GM06990 (cell line): ENCODE results near the gene SLC7A14.
"Not testable (repeated sequence)": the region's sequence is repeated elsewhere in the genome, so short reads cannot be mapped to it uniquely, and the experiment has no call there.

ENCODE experiments used
- DNase-seq: peaks from one replicate; pipeline ENCODE4 v3.0.0-alpha.2; 2011; ENCODE audit not compliant: insufficient read length; ENCODE audit errors: extremely low read depth
- H3K27me3 ChIP-seq: replicated peaks from 2 replicates; pipeline ENCODE4 v1.6.0; 2011; ENCODE audit warnings: low read length; ENCODE audit not compliant: control insufficient read depth, insufficient read depth
- H3K36me3 ChIP-seq: 2 replicates; pipeline ENCODE4 v1.5.1; 2011; ENCODE audit warnings: low read length; ENCODE audit not compliant: control insufficient read depth, insufficient read depth
- H3K4me3 ChIP-seq: replicated peaks from 2 replicates; pipeline ENCODE4 v1.5.1; 2011; ENCODE audit warnings: low read depth, mild to moderate bottlenecking, control low read depth, low read length
- CTCF ChIP-seq: IDR thresholded peaks from 2 replicates; pipeline ENCODE4 v1.5.1; 2011; ENCODE audit warnings: low read length, control low read depth, mild to moderate bottlenecking, inconsistent platforms; ENCODE audit not compliant: insufficient read depth, poor library complexity, severe bottlenecking

SLC7A14 gene

GRCh38 chr3:170589113-170589512 is 3.2 kb upstream of the SLC7A14 start:
- no peaks in the 10 kb centered on the region for H3K36me3 ChIP-seq
- TF ChIP-seq CTCF = no peak
- no peak for DNase-seq
- peaks cover 1% of the 10 kb centered on the region for H3K27me3 ChIP-seq
- H3K4me3 ChIP-seq = no peak overlapping the region

DNA sequence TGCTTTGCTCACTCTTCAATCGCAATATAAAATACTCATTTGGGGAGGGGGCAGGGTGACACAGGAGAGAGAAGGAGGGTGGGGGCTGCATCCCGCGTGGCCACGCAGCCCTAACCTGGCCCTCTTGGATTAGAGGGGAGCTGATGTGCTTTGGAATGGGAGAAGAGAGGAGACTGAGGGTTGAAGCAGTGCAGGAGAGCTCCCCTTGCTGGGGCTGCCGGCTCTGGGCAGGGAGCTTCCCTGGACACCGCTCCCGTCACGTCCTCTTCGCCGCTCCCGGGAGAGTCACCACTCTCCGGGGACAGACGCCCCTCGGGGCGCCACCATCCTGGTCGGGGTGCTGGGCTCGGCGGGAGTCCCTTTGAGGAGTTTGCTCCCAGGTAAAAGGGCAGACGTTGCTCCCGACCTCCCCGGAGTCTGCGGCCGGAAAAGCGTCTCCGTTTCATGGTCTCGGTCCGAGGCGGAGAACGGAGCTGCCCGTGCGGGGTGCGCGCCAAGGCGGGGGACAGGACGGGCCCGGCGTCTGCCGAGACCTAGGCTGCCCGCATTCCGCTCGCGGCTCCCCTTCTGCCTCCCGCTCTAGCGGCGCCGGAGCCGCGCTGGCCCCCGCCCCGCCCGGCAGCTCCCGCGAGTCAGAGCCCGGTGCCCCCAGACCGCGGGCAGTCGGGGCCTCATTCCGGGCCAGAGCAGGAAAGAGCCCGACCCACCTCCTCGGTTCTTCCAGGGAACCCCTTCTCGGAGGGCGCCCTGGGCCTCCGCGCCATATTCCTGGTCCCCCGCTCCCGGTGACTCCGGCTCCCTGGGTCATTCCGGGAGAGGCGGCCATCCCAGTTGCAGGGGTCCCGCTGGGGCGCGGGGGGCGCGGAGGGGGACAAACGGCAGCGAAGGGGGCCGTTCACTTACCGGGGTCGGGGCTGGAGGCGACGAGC is 603 bp downstream of the SLC7A14 start:
- Histone ChIP-seq H3K36me3 (no peaks in the 10 kb centered on the region), H3K27me3 (peaks cover 1% of the 10 kb centered on the region; the same call in 1 of the 2 replicates), H3K4me3 (no peak overlapping the region)
- no peak for TF ChIP-seq CTCF
- DNase-seq = no peak

- peak; percentile 21 for DNase-seq
- H3K4me3 ChIP-seq = no peak overlapping the region
These were observed 1.3 kb downstream of the SLC7A14 start for GRCh38 chr3:170584585-170585007.

DNA sequence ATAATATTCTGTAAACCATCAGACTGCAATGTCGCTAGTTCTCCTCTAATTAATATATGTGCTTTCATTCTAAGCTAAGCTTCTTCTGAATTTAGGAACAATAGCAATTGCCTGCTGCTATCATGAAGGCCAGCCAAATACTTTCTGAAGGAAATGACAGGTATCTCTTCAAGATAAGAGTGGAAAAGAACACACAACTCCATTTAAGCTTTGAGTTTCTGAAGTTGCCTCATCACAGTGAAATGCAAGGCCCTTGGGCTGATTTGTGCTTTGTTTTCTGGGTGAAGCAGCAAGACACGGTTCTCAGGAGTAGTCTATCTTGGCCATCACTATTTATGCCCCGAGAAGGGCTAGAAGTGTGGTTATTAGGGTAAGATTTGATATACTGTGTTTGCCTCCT is 6.2 kb downstream of the SLC7A14 start:
- DNase-seq = no peak
- no peak for TF ChIP-seq CTCF
- H3K27me3 ChIP-seq = peaks cover 1% of the 10 kb centered on the region; the same call in 1 of the 2 replicates
- no peaks in the 10 kb centered on the region for H3K36me3 ChIP-seq
- no peak overlapping the region for H3K4me3 ChIP-seq

More at GRCh38 chr3:170584585-170585007, 1.3 kb downstream of the SLC7A14 start:
- peaks cover 1% of the 10 kb centered on the region; the same call in 1 of the 2 replicates for H3K27me3 ChIP-seq
- no peak for TF ChIP-seq CTCF
- H3K36me3 ChIP-seq = no peaks in the 10 kb centered on the region

DNA sequence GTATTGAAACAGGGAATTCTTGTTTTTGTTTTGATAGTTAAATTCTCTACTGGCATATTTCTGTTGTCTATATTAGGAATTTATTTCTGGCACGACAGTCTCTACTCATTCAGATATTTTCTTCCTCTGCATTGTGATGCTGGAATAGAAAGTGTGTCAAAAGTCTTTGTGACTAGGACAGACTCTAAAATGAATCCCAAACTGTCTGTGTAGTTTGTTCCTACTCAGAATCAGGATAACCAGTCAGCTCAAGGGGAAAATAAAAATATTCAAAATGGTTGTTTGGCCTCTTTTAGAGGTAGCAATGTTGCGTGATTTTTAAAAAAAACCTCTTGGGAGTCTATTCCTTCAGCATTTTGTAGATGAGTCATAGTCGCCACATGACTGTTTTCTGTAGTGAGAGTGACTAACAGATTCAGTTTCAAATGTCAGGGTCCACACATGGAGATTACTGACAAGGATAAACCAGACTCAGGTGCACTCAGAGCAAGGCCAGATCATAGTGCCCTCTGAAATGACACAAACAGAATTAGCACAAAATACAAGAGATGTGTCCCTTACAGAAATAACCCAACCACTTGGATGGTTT is 13.1 kb downstream of the SLC7A14 start:
- no peaks in the 10 kb centered on the region for H3K27me3 ChIP-seq
- DNase-seq = peak; percentile 59
- no peak overlapping the region for H3K4me3 ChIP-seq
- H3K36me3 ChIP-seq = no peaks in the 10 kb centered on the region
- no peak for TF ChIP-seq CTCF

GRCh38 chr3:170567598-170567997 is 18.3 kb downstream of the SLC7A14 start:
- DNase-seq, H3K4me3 ChIP-seq, H3K27me3 ChIP-seq, H3K36me3 ChIP-seq: not testable (repeated sequence)
